Thyroid gland (tissue), 4 donors: ENCODE measurements around the gene EXOC3L4.
"Not testable (repeated sequence)": the region's sequence is repeated elsewhere in the genome, so short reads cannot be mapped to it uniquely, and the experiment has no call there.

Experiments used
- CTCF ChIP-seq, 6 experiments: fragments of 200-600 bp in 3 of 6; fragments of 450-650 bp in 3 of 6; sonication (generic) in 3 of 6; IDR thresholded peaks; one replicate each; pipeline ENCODE4 v1.5.1; 2016 to 2019; ENCODE audit warnings: antibody characterized with exemption in 6 of 6, mild to moderate bottlenecking in 2 of 6, inconsistent platforms in 1 of 6, moderate library complexity in 1 of 6
- POLR2A ChIP-seq, 2 donors: fragments of 450-650 bp; IDR thresholded peaks; one replicate each; pipeline ENCODE4 v1.6.1; 2017; ENCODE audit warnings: antibody characterized with exemption in 2 of 2, mild to moderate bottlenecking in 2 of 2, moderate library complexity in 1 of 2

- TF ChIP-seq CTCF, POLR2A (IDR thresholded peaks at IDR 0.05): not testable (repeated sequence)
These were observed 25.0 kb downstream of the EXOC3L4 start for GRCh38 chr14:103119527-103119926.
